SU-DHL-6 (cell line): ENCODE results near the gene DCHS1.

ENCODE experiments used
- EZH2phosphoT487 ChIP-seq: fragments of 200-600 bp; sonication (generic), shearing (Covaris generic); conservative IDR thresholded peaks from 2 replicates; pipeline ENCODE4 v1.6.1; 2018; ENCODE audit warnings: mild to moderate bottlenecking, antibody characterized with exemption, low read length, moderate library complexity, mixed read lengths
- TF ChIP-seq, protein P1 (sequence below): fragments of 200-600 bp; sonication (generic); IDR thresholded peaks from one replicate; pipeline ENCODE4 v1.5.1; 2017; ENCODE audit warnings: antibody characterized with exemption, mild to moderate bottlenecking, low read length, moderate library complexity; ENCODE audit not compliant: insufficient read depth, poor library complexity, severe bottlenecking

DNA sequence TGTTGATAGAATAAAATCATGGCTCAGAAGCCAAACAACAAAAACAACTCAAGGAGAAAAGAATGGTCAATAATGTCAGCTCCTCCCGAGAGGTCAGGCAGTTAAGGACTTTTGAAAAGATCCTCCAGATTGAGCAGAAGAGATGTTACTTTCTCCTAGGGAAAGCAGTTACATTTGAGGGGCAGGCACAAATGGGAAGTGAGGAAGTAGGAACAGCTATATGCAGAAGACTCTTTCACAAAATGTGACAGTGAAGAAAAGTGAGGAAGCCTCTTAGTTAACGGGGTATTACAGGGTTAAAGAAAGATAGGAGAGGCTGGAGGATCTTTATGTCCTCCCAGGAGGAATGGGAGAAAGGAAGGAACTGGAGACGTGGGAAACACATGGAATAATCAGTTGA, 3.4 kb downstream of the DCHS1 start:
- TF ChIP-seq, protein P1, sequence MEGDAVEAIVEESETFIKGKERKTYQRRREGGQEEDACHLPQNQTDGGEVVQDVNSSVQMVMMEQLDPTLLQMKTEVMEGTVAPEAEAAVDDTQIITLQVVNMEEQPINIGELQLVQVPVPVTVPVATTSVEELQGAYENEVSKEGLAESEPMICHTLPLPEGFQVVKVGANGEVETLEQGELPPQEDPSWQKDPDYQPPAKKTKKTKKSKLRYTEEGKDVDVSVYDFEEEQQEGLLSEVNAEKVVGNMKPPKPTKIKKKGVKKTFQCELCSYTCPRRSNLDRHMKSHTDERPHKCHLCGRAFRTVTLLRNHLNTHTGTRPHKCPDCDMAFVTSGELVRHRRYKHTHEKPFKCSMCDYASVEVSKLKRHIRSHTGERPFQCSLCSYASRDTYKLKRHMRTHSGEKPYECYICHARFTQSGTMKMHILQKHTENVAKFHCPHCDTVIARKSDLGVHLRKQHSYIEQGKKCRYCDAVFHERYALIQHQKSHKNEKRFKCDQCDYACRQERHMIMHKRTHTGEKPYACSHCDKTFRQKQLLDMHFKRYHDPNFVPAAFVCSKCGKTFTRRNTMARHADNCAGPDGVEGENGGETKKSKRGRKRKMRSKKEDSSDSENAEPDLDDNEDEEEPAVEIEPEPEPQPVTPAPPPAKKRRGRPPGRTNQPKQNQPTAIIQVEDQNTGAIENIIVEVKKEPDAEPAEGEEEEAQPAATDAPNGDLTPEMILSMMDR: no peak
- no peak for TF ChIP-seq EZH2phosphoT487
